BJ (cell line): ENCODE data around the gene GAGE2A. TPM values are rescaled to one million over a fixed set of nuclear protein-coding genes. Genes with fewer than 3 reads are reported as not detected.

ENCODE experiments used
- CTCF ChIA-PET: fragments of 350-600 bp; formaldehyde crosslinking; extraction: SDS; loops from one replicate; lab custom pipeline; 2021; ENCODE audit warnings: antibody characterized with exemption, inconsistent platforms; lab: Yijun Ruan, JAX
- POLR2A ChIA-PET: fragments of 300-600 bp; sonication (Branson Sonifier 250); formaldehyde crosslinking; extraction: SDS; loops from one replicate; lab custom pipeline; 2021; ENCODE audit warnings: antibody characterized with exemption; lab: Charles Lee
- DNase-seq: peaks from one replicate; pipeline ENCODE4 v3.0.0-alpha.2; 2011; ENCODE audit warnings: low read depth
- H3K27me3 ChIP-seq: 2 replicates; pipeline ENCODE4 v1.6.0; 2011; ENCODE audit warnings: low read length; ENCODE audit not compliant: control insufficient read depth, insufficient read depth
- H3K36me3 ChIP-seq: 2 replicates; pipeline ENCODE4 v1.5.1; 2011; ENCODE audit warnings: low read length; ENCODE audit not compliant: control insufficient read depth, insufficient read depth
- H3K4me3 ChIP-seq: 2 replicates; pipeline ENCODE4 v1.5.1; 2011; ENCODE audit warnings: low read depth, mild to moderate bottlenecking, control low read depth, low read length
- polyA plus RNA-seq: library from polyadenylated mRNA; depleted of rRNA; stranded (reverse); fragments of >200 nt; gene quantifications from 2 replicates; pipeline ENCODE4 v1.2.3, GENCODE V29; 2011; rRNA removed
- TF ChIP-seq, protein P1 (sequence below): IDR thresholded peaks from 2 replicates; pipeline ENCODE4 v1.5.1; 2011; ENCODE audit warnings: low read depth, mild to moderate bottlenecking, control low read depth, inconsistent platforms, low read length, moderate library complexity; ENCODE audit not compliant: insufficient read depth

GAGE2A gene
- polyA plus RNA-seq, 1 experiment = not detected

DNA sequence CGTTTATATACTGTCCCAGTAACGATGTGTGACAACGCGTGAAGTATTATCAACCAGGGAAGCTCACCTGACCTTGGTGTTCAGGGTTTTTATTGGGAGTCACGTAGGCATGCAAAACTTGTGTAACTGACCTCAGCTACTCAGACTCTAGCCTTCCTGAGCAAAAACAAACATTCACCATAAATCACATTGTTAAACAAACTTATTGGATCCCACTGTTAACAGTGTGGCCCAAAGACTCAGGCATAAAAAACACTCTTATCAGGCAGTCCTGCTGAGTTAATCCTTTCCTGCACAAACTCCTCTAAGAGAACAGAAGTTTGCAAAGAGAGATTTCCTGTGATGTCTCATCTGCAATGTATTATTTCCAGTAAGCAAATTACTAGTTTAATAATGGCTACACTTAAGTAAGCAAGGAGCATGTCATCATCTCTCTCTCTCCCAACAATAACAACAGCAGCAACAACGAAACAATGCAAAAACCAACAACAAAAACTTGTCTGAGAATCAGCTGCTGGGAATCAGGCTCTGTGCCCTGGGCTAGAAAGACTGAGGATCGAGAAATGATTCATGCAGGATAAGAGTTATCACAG, 21.5 kb downstream of the GAGE2A start:
- ChIA-PET POLR2A (no interaction called here), CTCF (no interaction called here)
- H3K4me3 ChIP-seq = no peak overlapping the region
- H3K27me3 ChIP-seq = no peaks in the 10 kb centered on the region
- H3K36me3 ChIP-seq = no peaks in the 10 kb centered on the region
- TF ChIP-seq, protein P1, sequence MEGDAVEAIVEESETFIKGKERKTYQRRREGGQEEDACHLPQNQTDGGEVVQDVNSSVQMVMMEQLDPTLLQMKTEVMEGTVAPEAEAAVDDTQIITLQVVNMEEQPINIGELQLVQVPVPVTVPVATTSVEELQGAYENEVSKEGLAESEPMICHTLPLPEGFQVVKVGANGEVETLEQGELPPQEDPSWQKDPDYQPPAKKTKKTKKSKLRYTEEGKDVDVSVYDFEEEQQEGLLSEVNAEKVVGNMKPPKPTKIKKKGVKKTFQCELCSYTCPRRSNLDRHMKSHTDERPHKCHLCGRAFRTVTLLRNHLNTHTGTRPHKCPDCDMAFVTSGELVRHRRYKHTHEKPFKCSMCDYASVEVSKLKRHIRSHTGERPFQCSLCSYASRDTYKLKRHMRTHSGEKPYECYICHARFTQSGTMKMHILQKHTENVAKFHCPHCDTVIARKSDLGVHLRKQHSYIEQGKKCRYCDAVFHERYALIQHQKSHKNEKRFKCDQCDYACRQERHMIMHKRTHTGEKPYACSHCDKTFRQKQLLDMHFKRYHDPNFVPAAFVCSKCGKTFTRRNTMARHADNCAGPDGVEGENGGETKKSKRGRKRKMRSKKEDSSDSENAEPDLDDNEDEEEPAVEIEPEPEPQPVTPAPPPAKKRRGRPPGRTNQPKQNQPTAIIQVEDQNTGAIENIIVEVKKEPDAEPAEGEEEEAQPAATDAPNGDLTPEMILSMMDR = no peak
- DNase-seq = no peak

- CTCF ChIA-PET = no interaction called here
- no peak for DNase-seq
- Histone ChIP-seq H3K27me3 (no peaks in the 10 kb centered on the region), H3K4me3 (no peak overlapping the region), H3K36me3 (no peaks in the 10 kb centered on the region)
- POLR2A ChIA-PET = no interaction called here
- TF ChIP-seq, protein P1 = no peak
These were observed 29.3 kb downstream of the GAGE2A start for GRCh38 chrX:49618574-49618973.

- Histone ChIP-seq H3K4me3 (no peak overlapping the region), H3K36me3 (no peaks in the 10 kb centered on the region), H3K27me3 (no peaks in the 10 kb centered on the region)
- DNase-seq = no peak
- POLR2A ChIA-PET = no interaction called here
- CTCF ChIA-PET = no interaction called here
- TF ChIP-seq, protein P1 = no peak
These were observed 37.9 kb downstream of the GAGE2A start for GRCh38 chrX:49627086-49627777.

DNA sequence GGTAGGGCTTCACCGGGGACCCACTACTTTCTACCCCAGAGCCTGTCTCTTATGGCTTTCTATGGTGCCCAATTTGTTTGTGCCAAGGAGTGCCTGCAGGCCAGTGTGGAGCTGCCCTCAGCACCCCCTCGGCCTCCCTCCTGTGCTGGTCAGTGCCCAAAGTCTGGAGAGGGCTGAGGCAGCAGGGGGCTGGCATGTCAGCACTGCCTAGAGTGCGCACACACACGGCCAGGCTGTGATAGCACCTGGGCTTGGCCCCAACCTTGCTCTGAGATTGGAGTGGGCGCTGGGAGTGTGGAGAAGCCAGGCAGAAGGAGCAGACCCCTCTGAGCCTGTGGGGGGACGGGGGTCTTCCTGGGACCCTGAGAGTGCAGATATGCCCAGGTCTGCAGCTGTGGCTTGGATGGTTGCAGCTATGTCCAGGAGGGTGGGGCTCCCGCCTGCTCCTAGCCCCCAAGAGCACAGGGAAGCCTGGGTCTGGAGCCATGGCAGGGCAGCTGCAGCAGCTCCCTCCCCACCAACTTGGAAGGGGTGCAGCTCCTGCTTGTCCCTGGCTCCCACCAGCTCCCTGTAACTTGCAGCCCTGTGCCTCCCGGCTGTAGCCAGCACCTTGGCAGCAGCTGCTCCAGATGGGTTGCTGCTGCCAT, 55.8 kb downstream of the GAGE2A start:
- TF ChIP-seq, protein P1 = no peak
- DNase-seq = no peak
- no peak overlapping the region for H3K4me3 ChIP-seq
- ChIA-PET POLR2A (no interaction called here), CTCF (no interaction called here)
- no peaks in the 10 kb centered on the region for H3K36me3 ChIP-seq
- H3K27me3 ChIP-seq = no peaks in the 10 kb centered on the region

Other genes starting within 250 kb of the GAGE2A start
- gene GAGE12C, start 57.3 kb upstream of the GAGE2A start, polyA plus RNA-seq = not detected in 2 replicates
- not detected in 2 replicates for gene GAGE12D, start 47.8 kb upstream of the GAGE2A start, polyA plus RNA-seq
- not detected in 2 replicates for gene GAGE12E, start 38.2 kb upstream of the GAGE2A start, polyA plus RNA-seq
- not detected in 2 replicates for gene GAGE12F, start 28.7 kb upstream of the GAGE2A start, polyA plus RNA-seq
- gene GAGE12G, start 19.1 kb upstream of the GAGE2A start, polyA plus RNA-seq = not detected in 2 replicates
- not detected in 2 replicates for gene GAGE12H, start 9.5 kb upstream of the GAGE2A start, polyA plus RNA-seq
- not detected in 2 replicates for gene GAGE1, start 9.5 kb downstream of the GAGE2A start, polyA plus RNA-seq
- gene PAGE1, start 106.5 kb downstream of the GAGE2A start, polyA plus RNA-seq = not detected in 2 replicates
- gene PAGE4, start 239.8 kb downstream of the GAGE2A start, polyA plus RNA-seq = not detected in 2 replicates